IMR-90 (cell line): Measurements from ENCODE around the gene GFAP. TPM values are rescaled to one million over a fixed set of nuclear protein-coding genes. Genes with fewer than 3 reads are reported as not detected.

Source experiments
- ATAC-seq: fragments of 200-7000 bp; cut with Tn5 transposase; 2 replicates; pipeline ENCODE4 v1.9.1; 2020; ENCODE audit warnings: low read depth, mild to moderate bottlenecking, moderate library complexity
- BruUV-seq: library from RNA; stranded (reverse); fragments of 400-500 nt; replicated peaks from 2 replicates; lab custom pipeline; 2021; lab: Mats Ljungman, UMichigan
- CTCF ChIA-PET: fragments of 300-600 bp; formaldehyde crosslinking; extraction: SDS; loops from one replicate; lab custom pipeline; 2021; ENCODE audit warnings: antibody characterized with exemption; lab: Yijun Ruan, JAX
- POLR2A ChIA-PET: fragments of 300-600 bp; sonication (Branson Sonifier 250); formaldehyde crosslinking; loops from one replicate; lab custom pipeline; 2022; ENCODE audit warnings: antibody characterized with exemption; ENCODE audit not compliant: unreplicated experiment; lab: Charles Lee
- DNase-seq: peaks from one replicate; pipeline ENCODE4 v3.0.0; 2013
- H2AFZ ChIP-seq: replicated peaks from 2 replicates; pipeline ENCODE3; 2013; ENCODE audit warnings: low read length, mild to moderate bottlenecking; ENCODE audit not compliant: poor library complexity
- H2AK5ac ChIP-seq: 2 replicates; pipeline ENCODE4 v1.6.1; 2013; ENCODE audit warnings: low read depth, low read length, inconsistent platforms
- H2AK9ac ChIP-seq: replicated peaks from 2 replicates; pipeline ENCODE3; 2013; ENCODE audit warnings: mild to moderate bottlenecking, low read depth, low read length, moderate library complexity; ENCODE audit not compliant: poor library complexity
- H2BK120ac ChIP-seq: 2 replicates; pipeline ENCODE4 v1.6.1; 2013; ENCODE audit warnings: low read depth, low read length, inconsistent platforms
- H2BK15ac ChIP-seq: 3 replicates; pipeline ENCODE4 v1.6.1; 2013; ENCODE audit warnings: low read depth, low read length, inconsistent platforms
- H2BK20ac ChIP-seq: 2 replicates; pipeline ENCODE4 v1.6.1; 2013; ENCODE audit warnings: low read depth, mild to moderate bottlenecking, inconsistent platforms, low read length, moderate library complexity
- H2BK5ac ChIP-seq: 2 replicates; pipeline ENCODE4 v1.6.1; 2013; ENCODE audit warnings: mild to moderate bottlenecking, low read depth, low read length, inconsistent platforms; ENCODE audit not compliant: poor library complexity, severe bottlenecking
- H3K14ac ChIP-seq: replicated peaks from 2 replicates; pipeline ENCODE4 v1.6.1; 2013; ENCODE audit warnings: low read depth, low read length, inconsistent platforms
- H3K18ac ChIP-seq: 2 replicates; pipeline ENCODE4 v1.6.1; 2013; ENCODE audit warnings: low read depth, low read length, control low read depth
- H3K23ac ChIP-seq: 2 replicates; pipeline ENCODE4 v1.6.1; 2013; ENCODE audit warnings: low read depth, low read length, inconsistent platforms
- H3K27ac ChIP-seq: 2 replicates; pipeline ENCODE4 v1.5.1; 2013; ENCODE audit warnings: mild to moderate bottlenecking, control low read depth, low read length; ENCODE audit not compliant: insufficient read depth
- H3K27me3 ChIP-seq: 2 replicates; pipeline ENCODE4 v1.6.1; 2013; ENCODE audit warnings: low read length; ENCODE audit not compliant: control insufficient read depth, insufficient read depth
- H3K36me3 ChIP-seq: 2 replicates; pipeline ENCODE4 v1.6.1; 2013; ENCODE audit warnings: low read length, mixed read lengths; ENCODE audit not compliant: control insufficient read depth, insufficient read depth
- H3K4ac ChIP-seq: 2 replicates; pipeline ENCODE4 v1.6.1; 2013; ENCODE audit warnings: low read depth, low read length, inconsistent platforms
- H3K4me1 ChIP-seq: 2 replicates; pipeline ENCODE4 v1.6.1; 2013; ENCODE audit warnings: low read length, mixed read lengths; ENCODE audit not compliant: control insufficient read depth, insufficient read depth
- H3K4me2 ChIP-seq: 2 replicates; pipeline ENCODE4 v1.6.1; 2013; ENCODE audit warnings: low read depth, mild to moderate bottlenecking, control low read depth, low read length, moderate library complexity
- H3K4me3 ChIP-seq: 2 replicates; pipeline ENCODE4 v1.5.1; 2013; ENCODE audit warnings: low read depth, mild to moderate bottlenecking, control low read depth, low read length, moderate library complexity; ENCODE audit not compliant: insufficient read depth
- H3K56ac ChIP-seq: 2 replicates; pipeline ENCODE4 v1.6.1; 2013; ENCODE audit warnings: low read length, inconsistent platforms; ENCODE audit not compliant: insufficient read depth; ENCODE audit errors: extremely low read depth
- H3K79me1 ChIP-seq, 2 experiments: 2 replicates each; pipeline ENCODE4 v1.6.1; 2013; ENCODE audit warnings: low read length in 2 of 2, inconsistent platforms in 1 of 2, low read depth in 1 of 2
- H3K9ac ChIP-seq: 2 replicates; pipeline ENCODE4 v1.6.1; 2013; ENCODE audit warnings: low read depth, low read length, control low read depth
- H3K9me1 ChIP-seq: 2 replicates; pipeline ENCODE4 v1.6.1; 2013; ENCODE audit warnings: low read length, inconsistent platforms; ENCODE audit not compliant: insufficient read depth
- H3K9me3 ChIP-seq: 2 replicates; pipeline ENCODE4 v1.6.1; 2013; ENCODE audit warnings: low read length; ENCODE audit not compliant: control insufficient read depth, insufficient read depth
- H4K20me1 ChIP-seq: 2 replicates; pipeline ENCODE4 v1.6.1; 2013; ENCODE audit warnings: low read length, inconsistent platforms; ENCODE audit not compliant: insufficient read depth
- H4K5ac ChIP-seq: 2 replicates; pipeline ENCODE4 v1.6.1; 2013; ENCODE audit warnings: mild to moderate bottlenecking, low read depth, low read length, control low read depth
- H4K8ac ChIP-seq, 2 experiments: 2 replicates each; pipeline ENCODE4 v1.6.1; 2013; ENCODE audit warnings: low read depth in 2 of 2, low read length in 2 of 2, control low read depth in 1 of 2, inconsistent platforms in 1 of 2
- H4K91ac ChIP-seq: 2 replicates; pipeline ENCODE4 v1.6.1; 2013; ENCODE audit warnings: low read depth, low read length, inconsistent platforms; ENCODE audit not compliant: insufficient read depth
- BHLHE40 ChIP-seq: fragments of 150-350 bp; IDR thresholded peaks from 2 replicates; pipeline ENCODE4 v1.6.1; 2016; ENCODE audit warnings: mild to moderate bottlenecking, low read depth, low read length
- CHD1 ChIP-seq: IDR thresholded peaks from 2 replicates; pipeline ENCODE4 v1.6.1; 2012; ENCODE audit warnings: low read depth, low read length, improper control_type of control experiment
- ELK1 ChIP-seq: fragments of 150-350 bp; IDR thresholded peaks from 2 replicates; pipeline ENCODE4 v1.6.1; 2016; ENCODE audit warnings: low read depth, mild to moderate bottlenecking, low read length, moderate library complexity, borderline replicate concordance
- NFE2L2 ChIP-seq: fragments of 150-350 bp; IDR thresholded peaks from 2 replicates; pipeline ENCODE4 v1.6.1; 2016; ENCODE audit warnings: low read depth, mild to moderate bottlenecking, low read length
- RAD21 ChIP-seq: IDR thresholded peaks from 2 replicates; pipeline ENCODE4 v1.6.1; 2012; ENCODE audit warnings: low read length, improper control_type of control experiment
- RCOR1 ChIP-seq: IDR thresholded peaks from 2 replicates; pipeline ENCODE4 v1.6.1; 2012; ENCODE audit warnings: mild to moderate bottlenecking, low read length, improper control_type of control experiment; ENCODE audit not compliant: insufficient replicate concordance
- RFX5 ChIP-seq: IDR thresholded peaks from 2 replicates; pipeline ENCODE4 v1.8.0; 2012; ENCODE audit warnings: low read depth, mild to moderate bottlenecking, low read length, moderate library complexity
- WGBS, 2 experiments: methylation state at CpG; one replicate each; pipeline versions ENCODE4 v1.1.5 to v1.1.7; 2013; ENCODE audit warnings: missing lambda C conversion rate in 2 of 2; ENCODE audit not compliant: insufficient read length in 1 of 2; ENCODE audit errors: extremely low coverage in 2 of 2; 5-methylcytosine and 5-hydroxymethylcytosine counted together
- dilution Hi-C: fragments of 300-500 bp; cut with HindIII; formaldehyde crosslinking; loops from one replicate; pipeline ENCODE4 v1.14.3; 2018; ENCODE audit warnings: low sequenced_read_pairs; ENCODE audit not compliant: unreplicated experiment
- in situ Hi-C: fragments of 300-500 bp; cut with MboI; formaldehyde crosslinking; loops from 3 replicates; pipeline ENCODE4 v1.14.3; 2019; ENCODE audit warnings: low sequenced_read_pairs, inconsistent platforms, mixed read lengths
- intact Hi-C: fragments of 100-400 bp; cut with micrococcal nuclease; formaldehyde crosslinking; loops from 2 replicates; pipeline ENCODE4 v1.10.0; 2022
- polyA plus RNA-seq, 3 experiments: library from polyadenylated mRNA; depleted of rRNA; stranded (reverse); fragments of >200 nt; gene quantifications; 2 replicates each; pipeline ENCODE4 v1.2.3, GENCODE V29; 2012; ENCODE audit warnings: low replicate concordance in 1 of 3
- total RNA-seq: library from RNA; depleted of rRNA; stranded (reverse); fragments of >200 nt; gene quantifications from 2 replicates; pipeline ENCODE4 v1.2.3, GENCODE V29; 2012
- TF ChIP-seq, protein P1 (sequence below): conservative IDR thresholded peaks from 2 replicates; pipeline ENCODE4 v1.5.1; 2012; ENCODE audit warnings: mild to moderate bottlenecking, low read depth, low read length, improper control_type of control experiment
- TF ChIP-seq, protein P2 (sequence below): fragments of 150-350 bp; IDR thresholded peaks from 2 replicates; pipeline ENCODE4 v1.6.1; 2017; ENCODE audit warnings: mild to moderate bottlenecking, antibody characterized with exemption, low read length, low read depth

The GFAP gene
- total and polyA plus RNA-seq, 2 of the 4 experiments (the other 2 are of a cell fraction): 0.18 to 0.19 TPM

DNA sequence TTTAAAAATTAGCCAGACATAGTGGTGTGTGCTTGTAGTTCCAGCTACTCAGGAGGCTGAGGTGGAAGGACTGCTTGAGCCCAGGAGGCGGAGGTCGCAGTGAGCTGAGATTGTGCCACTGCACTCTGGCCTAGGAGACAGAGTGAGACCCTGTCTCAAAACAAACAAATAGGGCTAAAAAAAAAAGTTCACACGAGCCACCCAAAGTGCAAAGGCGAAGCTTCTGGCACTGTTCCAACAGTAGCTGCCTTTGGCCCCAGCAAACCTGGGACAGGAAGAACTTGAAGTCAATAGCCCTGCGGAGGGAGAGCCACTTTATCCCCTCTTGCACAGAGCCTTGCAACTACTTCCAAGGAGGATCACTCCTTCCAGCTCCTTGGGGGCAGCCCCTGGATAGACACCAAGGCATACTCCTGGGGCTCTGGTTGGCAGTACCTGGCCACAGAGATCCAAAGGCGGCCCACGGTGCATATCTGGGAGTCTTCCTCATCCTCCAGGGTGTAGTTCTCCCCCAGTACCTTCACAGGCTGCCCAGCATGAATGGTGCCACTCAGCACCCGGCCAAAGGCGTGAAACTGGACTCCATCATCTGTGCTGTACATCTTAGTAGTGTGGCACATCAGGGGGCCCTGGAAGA lies 52.9 kb downstream of the GFAP start (continued):
- TF ChIP-seq CHD1: no peak
- TF ChIP-seq NFE2L2: no peak
- TF ChIP-seq, protein P1, sequence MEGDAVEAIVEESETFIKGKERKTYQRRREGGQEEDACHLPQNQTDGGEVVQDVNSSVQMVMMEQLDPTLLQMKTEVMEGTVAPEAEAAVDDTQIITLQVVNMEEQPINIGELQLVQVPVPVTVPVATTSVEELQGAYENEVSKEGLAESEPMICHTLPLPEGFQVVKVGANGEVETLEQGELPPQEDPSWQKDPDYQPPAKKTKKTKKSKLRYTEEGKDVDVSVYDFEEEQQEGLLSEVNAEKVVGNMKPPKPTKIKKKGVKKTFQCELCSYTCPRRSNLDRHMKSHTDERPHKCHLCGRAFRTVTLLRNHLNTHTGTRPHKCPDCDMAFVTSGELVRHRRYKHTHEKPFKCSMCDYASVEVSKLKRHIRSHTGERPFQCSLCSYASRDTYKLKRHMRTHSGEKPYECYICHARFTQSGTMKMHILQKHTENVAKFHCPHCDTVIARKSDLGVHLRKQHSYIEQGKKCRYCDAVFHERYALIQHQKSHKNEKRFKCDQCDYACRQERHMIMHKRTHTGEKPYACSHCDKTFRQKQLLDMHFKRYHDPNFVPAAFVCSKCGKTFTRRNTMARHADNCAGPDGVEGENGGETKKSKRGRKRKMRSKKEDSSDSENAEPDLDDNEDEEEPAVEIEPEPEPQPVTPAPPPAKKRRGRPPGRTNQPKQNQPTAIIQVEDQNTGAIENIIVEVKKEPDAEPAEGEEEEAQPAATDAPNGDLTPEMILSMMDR: no peak

DNA sequence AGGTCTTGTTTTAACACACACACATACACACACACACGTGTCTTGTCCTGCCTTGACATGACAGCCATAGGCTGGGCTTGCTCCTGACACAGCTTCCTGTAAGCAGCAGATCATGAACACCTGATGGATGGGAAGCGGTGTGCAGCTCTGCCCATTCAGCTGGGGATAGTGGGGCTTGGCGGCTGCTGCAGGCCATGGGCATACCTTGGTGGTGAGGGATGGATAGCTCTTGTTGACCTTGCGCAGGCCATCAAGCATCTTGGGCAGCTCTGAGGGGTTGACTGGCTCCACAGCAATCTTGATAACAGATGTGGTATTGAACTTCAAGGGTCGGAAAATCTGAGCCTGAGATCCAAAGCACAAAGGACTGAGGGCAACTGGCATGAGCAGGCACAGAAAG lies 55.6 kb downstream of the GFAP start:
- in situ Hi-C loops: loop anchor here (5.0 kb wide), 1 partner anchor 77 kb away; no protein-coding TSS in a partner anchor
- no TSS peak for BruUV-seq
- H2AK9ac ChIP-seq: no peak overlapping the region
- no peak for TF ChIP-seq ELK1
- TF ChIP-seq, protein P2, sequence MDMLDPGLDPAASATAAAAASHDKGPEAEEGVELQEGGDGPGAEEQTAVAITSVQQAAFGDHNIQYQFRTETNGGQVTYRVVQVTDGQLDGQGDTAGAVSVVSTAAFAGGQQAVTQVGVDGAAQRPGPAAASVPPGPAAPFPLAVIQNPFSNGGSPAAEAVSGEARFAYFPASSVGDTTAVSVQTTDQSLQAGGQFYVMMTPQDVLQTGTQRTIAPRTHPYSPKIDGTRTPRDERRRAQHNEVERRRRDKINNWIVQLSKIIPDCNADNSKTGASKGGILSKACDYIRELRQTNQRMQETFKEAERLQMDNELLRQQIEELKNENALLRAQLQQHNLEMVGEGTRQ: no peak
- no peak for TF ChIP-seq RCOR1
- TF ChIP-seq, protein P1: no peak
- no peak for TF ChIP-seq RAD21
- no peak for TF ChIP-seq RFX5
- no peak for TF ChIP-seq BHLHE40

More for the DNA sequence above, 55.6 kb downstream of the GFAP start:
- Histone ChIP-seq H2AK5ac (no peak overlapping the region), H4K20me1 (no peaks in the 10 kb centered on the region), H3K27me3 (no peaks in the 10 kb centered on the region), H3K23ac (no peak overlapping the region), H3K9ac (no peak overlapping the region), H2BK5ac (no peak overlapping the region), H3K9me1 (peaks cover 4% of the 10 kb centered on the region; the same call in 1 of the 2 replicates), H3K4ac (no peak overlapping the region), H3K27ac (no peak overlapping the region), H3K4me3 (no peak overlapping the region), H2BK20ac (no peak overlapping the region), H4K8ac (no peak overlapping the region), H4K5ac (no peak overlapping the region), H3K4me2 (no peak overlapping the region), H3K14ac (no peak overlapping the region), H2BK120ac (no peak overlapping the region), H2AFZ (no peak overlapping the region), H2BK15ac (no peak overlapping the region), H3K18ac (no peak overlapping the region), H3K36me3 (peaks cover 71% of the 10 kb centered on the region), H3K56ac (no peak overlapping the region), H4K91ac (no peak overlapping the region), H3K9me3 (no peaks in the 10 kb centered on the region), H3K79me1 (peaks cover 5% of the 10 kb centered on the region in 2 experiments; a peak in 2 of 4 replicates), H3K4me1 (no peaks in the 10 kb centered on the region)
- dilution Hi-C loops (no loop called here), intact Hi-C loops (no loop called here)
- 96% methylated on average over 4 of the region's 5 CpGs; no CpG with 5 or more reads in 1 of the 2 experiments for WGBS, 2 experiments
- ChIA-PET POLR2A (no interaction called here), CTCF (interaction anchor here (1.2 to 1.6 kb wide), 2 partner anchors 15 to 80 kb away, joined by 3 to 5 read pairs; no protein-coding TSS in a partner anchor)
- ATAC-seq (no peak), DNase-seq (no peak)
